WI38 (cell line): Measurements from ENCODE around the gene CXCL1.

Source experiments
- H3K4me3 ChIP-seq: 2 replicates; pipeline ENCODE4 v1.5.1; 2011; ENCODE audit warnings: low read depth, mild to moderate bottlenecking, control low read depth, low read length
- CTCF ChIP-seq: IDR thresholded peaks from 2 replicates; pipeline ENCODE4 v1.5.1; 2012; ENCODE audit warnings: low read depth, mild to moderate bottlenecking, control low read depth, low read length

CXCL1 gene

GRCh38 chr4:73868206-73869129, 725 bp upstream of the CXCL1 start:
- peak overlapping the region; percentile 47 for H3K4me3 ChIP-seq
- TF ChIP-seq CTCF = no peak

- no peak for TF ChIP-seq CTCF
- H3K4me3 ChIP-seq = no peak overlapping the region
Measured at GRCh38 chr4:73870260-73870659, 1.1 kb downstream of the CXCL1 start.

- TF ChIP-seq CTCF = no peak
- no peak overlapping the region for H3K4me3 ChIP-seq
Measured at GRCh38 chr4:73870768-73871167, 1.6 kb downstream of the CXCL1 start.

- TF ChIP-seq CTCF = no peak
- no peak overlapping the region for H3K4me3 ChIP-seq
Measured at GRCh38 chr4:73871511-73872310, 2.5 kb downstream of the CXCL1 start.

GRCh38 chr4:73872316-73873108, 3.3 kb downstream of the CXCL1 start:
- TF ChIP-seq CTCF = no peak
- H3K4me3 ChIP-seq = no peak overlapping the region

- no peak for TF ChIP-seq CTCF
- no peak overlapping the region for H3K4me3 ChIP-seq
Measured at GRCh38 chr4:73874386-73874785, 5.2 kb downstream of the CXCL1 start.
